Hematopoietic multipotent progenitor cell treated with erythropoietin and hydrocortisone succinate and interleukin-3 and kit ligand, for 17 days (in vitro differentiated cells): ENCODE data around the gene CDHR3.
"Not testable (repeated sequence)": the region's sequence is repeated elsewhere in the genome, so short reads cannot be mapped to it uniquely, and the experiment has no call there.

ENCODE experiments used
- DNase-seq: peaks from one replicate; pipeline ENCODE4 v3.0.0-alpha.2; 2015; ENCODE audit warnings: low spot score

The CDHR3 gene

DNA sequence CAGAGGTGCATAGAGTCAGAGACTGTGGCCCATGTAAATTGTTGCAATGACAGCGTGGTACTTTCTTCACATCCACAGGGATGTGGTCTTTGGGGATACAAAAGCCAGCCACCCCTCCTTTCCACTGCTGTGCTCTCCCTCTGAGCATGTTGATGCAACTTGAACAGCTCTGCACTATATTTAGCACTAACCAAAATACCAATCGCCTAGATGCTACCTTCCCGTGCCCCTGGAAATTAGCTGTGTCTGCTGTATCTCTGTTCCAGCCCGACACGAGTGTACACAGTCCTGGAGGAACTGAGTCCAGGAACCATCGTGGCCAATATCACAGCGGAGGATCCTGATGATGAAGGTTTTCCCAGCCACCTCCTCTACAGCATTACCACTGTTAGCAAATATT lies 38.1 kb downstream of the CDHR3 start:
- no peak for DNase-seq

DNA sequence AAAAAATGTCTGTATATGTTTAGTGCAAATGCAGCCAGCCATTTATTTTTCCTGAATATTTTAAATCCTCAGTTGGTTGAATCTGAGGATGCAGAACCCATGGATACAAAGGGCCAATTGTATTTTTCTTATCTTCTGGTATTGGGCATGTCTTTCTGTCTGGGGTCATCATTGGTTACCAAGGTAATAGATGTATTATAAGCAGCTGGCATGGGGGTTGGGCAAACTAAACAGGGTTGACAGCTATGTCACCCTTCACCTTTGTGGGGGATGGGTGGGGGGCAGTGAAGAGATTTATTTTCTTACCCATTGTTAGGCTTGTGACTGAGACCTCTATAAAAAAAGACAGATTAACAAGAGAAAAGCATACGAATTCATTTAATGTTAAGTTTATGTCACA lies 38.8 kb downstream of the CDHR3 start:
- DNase-seq: no peak

DNA sequence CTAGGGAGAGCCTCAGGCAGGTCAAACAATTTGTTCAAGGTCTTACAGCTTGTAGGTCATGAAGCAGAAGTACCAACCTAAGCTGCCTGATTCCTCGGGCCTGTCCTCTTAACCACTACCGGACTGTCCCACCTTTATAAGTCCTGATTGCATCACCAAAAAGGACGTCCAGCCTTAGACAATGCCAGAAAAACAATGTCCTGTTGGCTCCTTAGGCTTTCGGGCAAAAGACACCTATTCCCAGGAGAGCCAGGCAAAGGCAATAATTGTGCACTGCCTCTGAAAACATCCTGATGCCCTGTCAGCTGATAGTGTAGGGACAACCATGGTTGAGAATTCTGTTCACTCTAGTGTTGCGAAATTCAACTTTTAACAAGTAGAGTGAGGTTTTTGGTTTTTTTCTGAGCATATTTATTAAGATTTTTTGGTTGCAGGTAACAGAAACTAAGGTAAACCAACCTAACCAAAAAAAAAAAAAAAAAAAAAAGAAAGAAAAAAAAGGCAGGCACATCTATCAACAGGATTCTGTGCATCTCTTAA lies 40.5 kb downstream of the CDHR3 start:
- DNase-seq: no peak

DNA sequence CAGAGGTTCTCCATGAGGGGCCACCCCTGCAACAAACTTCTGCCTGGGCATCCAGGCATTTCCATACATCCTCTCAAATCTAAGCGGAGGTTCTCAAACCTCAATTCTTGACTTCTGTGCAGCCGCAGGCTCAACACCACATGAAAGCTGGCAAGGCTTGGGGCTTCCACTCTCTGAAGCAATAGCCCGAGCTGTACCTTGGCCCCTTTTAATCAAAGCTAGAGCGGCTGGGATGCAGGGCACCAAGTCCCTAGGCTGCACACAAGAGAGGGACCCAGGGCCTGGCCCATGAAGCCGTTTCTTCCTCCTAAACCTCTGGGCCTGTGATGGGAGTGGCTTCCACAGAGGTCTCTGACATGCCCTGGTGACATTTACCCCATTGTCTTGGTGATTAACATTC lies 43.8 kb downstream of the CDHR3 start:
- DNase-seq: no peak

DNA sequence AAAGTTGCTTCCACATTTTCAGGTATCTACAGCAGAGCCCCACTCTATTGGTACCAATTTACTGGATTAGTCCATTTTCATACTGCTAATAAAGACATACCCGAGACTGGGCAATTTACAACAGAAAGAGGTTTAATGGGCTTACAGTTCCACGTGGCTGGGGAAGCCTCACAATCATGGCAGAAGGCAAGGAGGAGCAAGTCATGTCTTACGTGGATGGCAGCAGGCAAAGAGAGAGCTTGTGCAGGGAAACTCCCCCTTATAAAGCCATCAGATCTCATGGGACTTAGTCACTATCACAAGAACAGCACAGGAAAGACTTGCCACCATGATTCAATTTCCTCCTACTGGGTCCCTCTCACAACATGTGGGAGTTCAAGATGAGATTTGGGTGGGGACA lies 44.7 kb downstream of the CDHR3 start:
- DNase-seq: not testable (repeated sequence)

DNA sequence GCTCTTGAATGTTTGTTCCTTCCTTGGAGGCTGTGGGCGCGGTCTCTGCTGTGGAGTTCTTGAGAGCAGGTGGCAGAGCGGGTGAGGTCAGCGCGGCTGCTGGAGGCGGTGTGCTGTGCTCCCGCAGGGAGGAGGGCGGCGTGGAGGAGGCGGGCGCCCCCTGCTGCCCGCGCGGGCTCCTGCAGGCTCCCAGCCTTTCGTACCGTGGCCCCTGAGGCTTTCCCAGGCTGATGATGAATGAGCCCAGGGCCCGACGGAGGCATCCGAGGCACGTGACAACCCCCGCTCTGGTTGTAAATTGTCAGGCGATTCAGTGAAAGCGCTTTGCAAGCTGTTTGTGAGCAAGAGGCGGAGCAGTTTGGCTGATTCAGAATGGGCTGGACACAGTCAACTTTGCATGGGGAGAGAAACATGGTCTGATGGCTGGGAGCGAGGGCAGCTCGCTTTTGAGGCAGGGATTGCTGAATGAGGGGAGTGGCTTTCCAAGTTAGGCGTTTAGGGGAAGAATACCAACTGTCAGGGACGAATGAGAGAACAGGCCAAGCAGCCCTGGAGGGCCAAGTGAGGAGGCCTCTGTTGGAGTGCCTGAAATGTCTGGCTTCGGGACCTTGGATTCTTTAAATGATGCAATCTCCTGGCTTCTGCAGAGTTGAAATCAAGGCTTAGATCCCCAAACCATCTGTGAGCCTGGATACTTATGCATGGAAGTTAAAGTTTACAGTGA lies 46.6 kb downstream of the CDHR3 start:
- peak; percentile 48 for DNase-seq

DNA sequence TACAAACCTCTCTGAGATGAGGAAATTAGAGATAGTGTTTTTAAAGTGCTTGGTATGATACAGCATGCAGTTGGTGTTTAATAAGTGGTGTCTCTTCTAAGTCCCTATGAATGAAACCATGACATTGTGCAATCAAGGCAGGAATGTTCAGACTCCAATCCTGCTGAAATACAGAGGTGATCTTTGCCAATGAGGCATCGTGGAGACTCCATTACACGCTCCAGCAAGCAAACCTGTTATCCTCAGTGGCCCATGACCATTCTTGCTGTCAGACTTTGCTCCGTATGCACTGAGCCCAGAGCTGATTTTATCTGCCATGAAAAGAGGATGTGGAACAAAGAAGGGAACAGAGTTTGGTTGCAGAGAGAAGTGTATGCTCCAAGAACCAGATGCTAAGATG lies 47.3 kb downstream of the CDHR3 start:
- no peak for DNase-seq

DNA sequence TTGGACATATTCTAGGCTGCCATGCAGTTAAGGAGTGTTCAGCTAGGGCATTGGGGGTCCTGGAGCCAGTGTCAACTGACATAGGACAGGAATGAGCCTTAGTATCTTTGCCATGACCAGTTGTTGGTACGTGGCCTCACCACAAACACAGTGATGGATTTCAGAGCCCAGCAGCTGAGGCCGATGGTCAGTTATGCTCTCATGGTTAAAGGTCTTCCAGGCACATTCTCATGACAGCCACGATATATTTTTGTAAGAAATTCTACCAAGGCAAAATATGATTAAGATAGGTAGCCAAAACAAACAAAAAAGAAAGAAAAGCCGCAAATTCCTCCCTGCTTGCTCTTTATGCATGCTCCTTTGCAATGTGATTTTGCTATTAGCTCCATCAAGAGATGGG lies 47.8 kb downstream of the CDHR3 start:
- no peak for DNase-seq

DNA sequence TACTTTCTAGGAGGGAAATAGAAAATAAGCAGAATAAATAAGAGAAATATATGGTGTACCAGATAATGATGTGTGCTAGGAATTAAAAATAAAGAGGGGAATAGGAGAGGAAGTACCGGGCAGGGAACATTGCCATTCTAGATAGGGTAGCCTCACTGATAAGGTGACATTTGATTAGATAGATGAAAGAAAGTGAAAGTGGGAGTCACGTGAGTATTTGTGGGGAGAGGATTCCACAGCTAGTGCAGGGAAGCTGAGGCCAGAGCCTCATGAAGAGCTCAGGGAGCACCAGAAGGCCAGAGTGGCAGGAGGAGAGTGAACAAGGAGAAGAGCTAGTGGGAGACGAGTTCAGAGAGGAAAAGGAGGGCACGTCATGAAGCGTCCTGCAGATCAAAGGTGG lies 49.1 kb downstream of the CDHR3 start:
- DNase-seq: no peak

DNA sequence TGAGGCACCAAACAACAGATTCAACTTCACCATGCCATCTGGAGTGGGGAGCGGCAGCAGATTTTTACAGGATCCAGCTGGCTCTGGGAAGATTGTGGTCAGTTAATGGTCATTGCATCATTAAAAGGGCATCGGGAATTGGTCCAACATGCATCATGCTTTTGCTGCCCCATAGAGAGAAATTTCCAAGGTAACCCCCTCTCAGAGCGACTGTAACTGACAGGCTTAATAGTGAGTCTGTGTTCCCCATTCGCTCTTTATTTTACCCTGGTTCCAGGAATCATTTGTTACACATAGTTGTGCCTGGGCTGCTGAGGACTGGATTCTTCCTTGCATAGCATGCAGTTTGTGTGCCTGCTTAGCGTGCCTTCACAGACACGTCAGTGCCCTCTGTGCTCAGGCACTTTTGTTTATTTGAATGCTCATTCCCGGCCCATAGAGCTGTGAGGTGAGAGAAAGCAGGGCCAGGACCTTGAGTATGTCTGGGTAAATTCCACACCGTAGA lies 49.9 kb downstream of the CDHR3 start:
- no peak for DNase-seq

DNA sequence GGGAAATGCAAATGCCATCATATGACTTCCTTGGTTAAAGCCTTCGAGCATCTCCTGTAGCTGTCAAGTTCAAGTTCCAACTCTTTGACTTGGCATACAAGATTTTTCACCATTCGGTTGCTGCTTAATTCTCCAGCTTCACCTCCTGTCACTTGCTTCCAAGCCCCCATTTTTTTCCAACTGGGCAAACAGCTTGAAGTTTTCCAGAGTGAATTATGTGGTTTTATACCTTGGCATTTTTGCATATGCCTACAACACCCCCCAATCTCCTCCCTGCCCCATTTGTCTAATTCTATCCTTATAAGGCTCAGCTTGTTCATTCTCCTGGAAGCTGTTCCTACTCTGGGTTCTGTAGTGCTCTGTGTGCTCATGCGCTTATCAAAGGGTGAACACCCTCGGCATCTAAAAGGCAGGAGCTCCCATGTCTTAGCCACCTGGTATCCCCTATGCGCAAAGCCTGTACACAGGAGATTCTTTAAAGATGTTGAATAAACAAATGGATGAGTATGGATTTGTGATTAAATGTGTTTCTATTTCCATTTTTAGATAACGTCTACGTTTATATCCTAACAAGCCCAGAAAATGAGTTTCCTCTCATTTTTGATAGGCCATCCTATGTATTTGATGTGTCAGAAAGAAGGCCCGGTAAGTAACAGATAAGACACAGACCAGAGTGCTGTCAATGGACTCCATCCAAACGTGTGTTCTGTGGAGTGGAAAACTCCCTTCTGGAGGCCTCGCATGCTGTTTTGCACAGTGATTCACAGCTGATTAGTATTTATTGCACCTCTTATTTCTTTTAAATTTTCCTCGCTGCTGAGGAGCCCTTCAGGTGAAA lies 52.5 kb downstream of the CDHR3 start:
- peak; percentile 25 for DNase-seq

DNA sequence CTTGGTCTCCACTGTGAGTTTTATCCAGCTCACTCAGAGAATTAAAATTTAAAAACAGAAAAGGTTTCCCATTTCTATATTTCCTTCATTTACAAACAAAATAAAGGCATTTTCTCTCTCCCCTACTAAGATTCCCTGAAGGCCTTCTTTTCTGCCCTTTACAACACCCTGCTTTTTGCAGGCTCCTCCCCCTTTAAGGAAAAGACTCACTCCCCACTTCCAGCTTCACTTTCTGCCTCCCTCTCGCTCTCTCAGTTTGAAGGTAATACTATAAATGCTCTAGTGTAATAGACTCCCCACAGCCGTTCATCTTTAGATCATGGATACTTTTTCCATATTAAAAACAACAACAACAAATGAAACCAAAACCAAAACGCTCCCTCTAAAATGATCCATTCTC lies 53.3 kb downstream of the CDHR3 start:
- no peak for DNase-seq

DNA sequence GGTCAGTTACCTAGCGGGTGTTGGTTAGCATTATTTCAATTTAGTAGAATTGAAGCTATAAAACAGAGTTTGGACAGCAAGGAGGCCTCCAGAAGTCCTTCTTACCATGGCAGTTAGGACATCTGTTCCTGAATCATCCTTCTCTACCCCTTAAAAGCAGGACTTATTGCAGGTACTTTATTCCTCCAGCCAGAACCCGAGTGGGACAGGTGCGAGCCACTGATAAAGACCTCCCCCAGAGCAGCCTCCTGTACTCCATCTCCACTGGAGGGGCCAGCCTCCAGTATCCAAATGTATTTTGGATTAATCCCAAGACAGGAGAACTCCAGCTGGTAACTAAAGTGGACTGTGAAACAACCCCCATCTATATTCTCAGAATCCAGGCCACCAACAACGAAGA lies 54.6 kb downstream of the CDHR3 start:
- DNase-seq: no peak

DNA sequence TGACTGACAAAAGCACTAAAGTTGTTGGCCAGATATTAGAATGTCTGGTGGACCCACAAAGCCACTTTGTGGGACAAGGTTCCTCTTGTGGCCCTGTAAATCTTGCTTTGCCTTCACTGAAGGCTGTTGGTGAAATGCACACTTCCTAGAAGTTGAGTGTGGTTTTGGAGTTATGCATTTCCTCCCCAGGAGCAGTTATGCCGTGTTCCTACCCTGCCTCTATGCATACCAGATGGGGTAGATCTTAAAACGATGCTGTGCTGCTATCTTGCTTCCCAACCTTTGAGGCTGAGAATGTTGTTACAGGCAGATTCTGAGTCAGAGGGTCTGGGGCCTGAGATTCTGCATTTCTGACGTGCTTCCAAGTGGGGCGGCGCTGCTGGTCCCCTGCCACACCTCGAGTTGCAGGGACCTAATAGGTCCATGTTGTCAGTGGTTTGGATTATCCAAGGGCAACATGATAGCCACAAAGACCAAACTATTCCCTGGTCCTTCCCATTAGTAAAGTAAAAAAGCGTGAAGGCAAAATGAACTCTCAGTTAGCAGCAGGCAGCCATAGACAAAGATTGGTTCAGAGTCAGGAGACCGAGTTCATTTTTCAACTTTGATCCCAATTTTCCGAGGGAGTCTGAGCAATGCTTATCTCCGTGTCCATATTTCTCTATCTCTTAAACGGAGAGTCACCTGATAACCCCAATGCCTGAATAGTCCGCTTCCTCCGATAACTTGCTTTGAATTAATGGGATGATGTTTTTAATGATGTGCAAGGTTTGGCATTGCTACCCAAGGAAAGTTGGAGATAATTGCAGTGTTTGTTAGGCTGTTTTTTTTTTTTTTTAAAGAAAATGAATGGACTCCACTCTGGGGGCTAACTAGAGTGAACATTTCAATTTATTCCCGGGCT lies 55.8 kb downstream of the CDHR3 start:
- peak; percentile 21 for DNase-seq

DNA sequence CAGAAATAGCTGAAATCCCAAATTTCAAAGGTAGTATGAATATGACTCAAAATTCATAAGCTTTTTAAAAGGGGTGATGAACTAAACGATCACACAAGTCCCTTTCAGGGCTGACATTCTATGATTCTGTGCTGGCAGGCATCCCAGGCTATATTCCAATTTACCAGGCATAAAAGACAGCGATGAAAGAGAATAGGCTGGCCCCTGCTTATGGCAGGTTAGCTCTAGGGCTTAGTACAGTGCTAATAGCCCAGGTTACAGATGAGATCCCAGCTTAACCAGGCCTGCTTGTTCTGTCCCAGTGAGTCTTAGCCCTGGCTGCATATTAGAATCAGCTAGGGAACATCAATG lies 56.4 kb downstream of the CDHR3 start:
- no peak for DNase-seq

DNA sequence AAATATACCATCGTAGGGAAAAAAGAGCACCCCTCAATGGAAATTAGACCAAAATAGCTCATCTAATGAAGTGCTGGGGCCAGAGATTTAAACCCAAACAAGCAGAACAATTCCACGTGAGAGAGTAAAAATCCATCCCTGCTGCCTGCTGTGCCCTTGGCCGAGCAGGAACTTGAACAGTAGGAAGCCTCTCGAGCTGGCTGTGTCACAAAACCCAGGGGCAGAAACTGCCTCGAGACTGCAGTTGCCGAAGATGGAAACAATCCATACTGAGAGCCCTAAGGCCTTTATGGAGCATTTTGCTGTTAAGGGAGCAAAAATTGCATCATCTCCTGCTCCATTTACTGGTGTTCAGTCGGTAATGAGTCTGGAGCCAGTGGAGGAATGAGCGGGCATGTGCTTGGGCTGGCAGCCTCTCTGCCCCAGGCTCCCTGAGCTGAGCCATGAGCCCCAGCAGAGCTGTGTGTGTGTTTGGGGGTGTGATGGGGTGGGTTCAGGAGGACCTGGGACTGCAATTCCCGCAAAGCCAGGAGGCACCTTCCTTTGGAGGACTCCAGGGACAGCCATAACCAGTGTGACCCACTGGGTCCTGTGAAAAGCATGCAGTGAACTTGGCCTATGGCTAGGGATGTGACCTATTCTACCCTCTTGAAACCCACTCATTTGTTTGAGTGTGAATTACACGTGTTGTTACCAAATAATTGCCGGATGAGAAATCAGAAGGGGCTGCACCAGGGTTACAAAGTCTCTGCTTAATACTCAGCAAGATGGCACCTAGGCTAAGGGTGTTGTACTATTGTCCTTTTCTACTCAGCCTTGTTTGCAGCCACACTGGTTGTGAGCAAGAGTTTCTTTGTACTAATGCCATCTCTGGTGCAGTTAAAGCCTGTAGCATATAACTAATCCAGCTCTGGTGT lies 58.3 kb downstream of the CDHR3 start:
- DNase-seq: no peak

DNA sequence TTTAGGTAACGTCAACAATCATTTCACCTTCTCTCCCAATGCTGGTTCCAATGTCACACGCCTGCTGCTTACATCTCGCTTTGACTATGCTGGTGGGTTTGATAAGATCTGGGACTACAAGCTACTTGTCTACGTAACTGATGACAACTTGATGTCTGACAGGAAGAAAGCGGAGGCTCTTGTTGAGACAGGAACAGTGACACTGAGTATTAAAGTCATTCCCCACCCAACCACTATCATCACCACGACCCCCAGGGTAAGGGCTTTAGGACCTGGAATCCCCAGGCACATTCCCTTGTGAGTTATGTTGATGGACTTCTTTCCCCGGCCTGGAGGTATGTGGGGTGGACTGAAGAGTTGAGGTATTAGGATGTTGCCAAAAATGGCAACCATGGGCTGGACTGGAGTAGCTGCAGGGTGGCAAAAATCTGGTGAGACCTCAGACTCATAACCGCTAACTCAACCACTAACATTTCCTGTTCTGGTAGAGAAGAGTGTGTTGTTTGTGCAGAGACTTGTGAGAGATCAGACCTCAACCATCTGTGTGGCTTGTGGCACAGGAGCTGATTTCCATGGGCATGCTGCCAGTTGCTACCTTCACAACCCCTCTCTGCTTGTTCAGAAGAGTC lies 59.2 kb downstream of the CDHR3 start:
- no peak for DNase-seq

DNA sequence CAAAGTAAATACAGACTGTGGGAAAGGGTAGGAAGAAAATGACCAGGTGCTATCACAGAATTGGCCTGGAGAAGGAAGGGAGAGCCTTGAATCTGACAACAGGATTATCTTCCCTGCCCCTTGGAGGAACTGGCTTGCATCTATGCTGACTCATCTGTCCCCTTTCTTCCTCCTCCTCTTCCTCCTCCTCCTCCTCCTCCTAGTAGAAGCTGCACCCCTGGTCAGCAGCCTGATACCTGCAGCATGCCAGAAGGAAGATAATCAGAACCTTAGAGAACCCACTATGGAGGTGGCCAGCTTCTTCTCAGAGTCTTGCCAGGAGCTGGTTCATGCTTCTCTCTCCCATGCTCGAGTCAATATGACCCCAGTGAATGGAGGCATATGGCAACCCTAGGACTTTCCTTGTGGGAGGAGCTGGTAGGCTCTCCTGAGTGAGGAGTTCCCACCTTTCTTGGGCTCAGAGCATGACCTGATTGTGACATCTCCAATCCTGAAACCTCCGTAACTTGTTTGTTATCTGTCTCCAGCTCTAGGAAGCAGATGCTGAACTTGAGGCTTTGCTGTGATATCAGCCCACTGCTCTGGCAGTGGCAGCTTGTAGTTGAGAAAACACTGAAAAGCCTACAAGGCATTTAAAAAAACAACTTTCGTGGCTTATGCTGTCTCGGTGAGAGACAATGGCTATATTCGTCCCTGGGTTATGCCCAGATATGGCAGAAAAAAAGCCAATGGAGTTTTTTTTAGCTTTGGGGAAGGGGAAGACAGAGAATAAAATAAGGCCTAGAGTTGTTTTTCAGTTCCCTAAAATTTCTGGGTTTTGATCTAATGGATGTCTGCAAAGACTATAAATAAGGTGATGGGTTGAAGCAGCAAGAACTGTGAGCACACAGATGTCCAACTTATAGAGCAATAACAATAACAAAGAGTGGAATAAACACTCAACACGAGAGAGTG lies 60.6 kb downstream of the CDHR3 start:
- DNase-seq: no peak

DNA sequence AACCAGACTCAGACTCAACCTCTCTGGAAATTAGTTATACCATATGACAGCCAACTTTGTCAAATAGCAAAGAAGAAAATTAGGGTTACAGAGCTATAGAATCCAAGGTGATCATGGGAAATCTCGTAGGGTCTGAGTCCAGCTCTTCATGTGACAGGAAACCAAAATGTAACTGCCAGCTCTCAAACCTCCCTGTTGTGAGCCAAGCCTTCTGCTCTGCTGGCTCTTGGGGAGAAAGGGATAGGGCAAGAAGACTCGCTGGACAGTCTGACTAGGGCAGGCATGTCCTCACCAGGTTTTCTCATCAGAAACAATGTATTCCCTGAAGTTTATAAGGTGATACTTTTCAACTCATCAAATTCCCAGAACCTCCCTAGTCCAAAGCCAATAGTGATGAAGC lies 63.0 kb downstream of the CDHR3 start:
- no peak for DNase-seq
